GM19328 (cell line): ENCODE results near the gene BMP6.

Experiments
- ATAC-seq: cut with Tn5 transposase; IDR thresholded peaks from one replicate; pipeline ENCODE4 v1.9.1; 2021; ENCODE audit warnings: mild to moderate bottlenecking, moderate library complexity; ENCODE audit not compliant: unreplicated experiment

Gene BMP6

GRCh38 chr6:7821426-7821825 lies 95.5 kb downstream of the BMP6 start:
- no peak for ATAC-seq

- ATAC-seq, result no peak
Observed at GRCh38 chr6:7823552-7823951, 97.7 kb downstream of the BMP6 start.

GRCh38 chr6:7825986-7826385 lies 100.1 kb downstream of the BMP6 start:
- ATAC-seq, result no peak

GRCh38 chr6:7827142-7827541 lies 101.2 kb downstream of the BMP6 start:
- no peak for ATAC-seq

GRCh38 chr6:7828124-7828523 lies 102.2 kb downstream of the BMP6 start:
- ATAC-seq, result no peak

- ATAC-seq, result no peak
Observed at GRCh38 chr6:7832904-7833750, 107.2 kb downstream of the BMP6 start.

- no peak for ATAC-seq
Observed at GRCh38 chr6:7833751-7834070, 107.8 kb downstream of the BMP6 start.

- ATAC-seq, result no peak
Observed at GRCh38 chr6:7836371-7837026, 110.6 kb downstream of the BMP6 start.

- ATAC-seq, result no peak
Observed at GRCh38 chr6:7841781-7842468, 116.0 kb downstream of the BMP6 start.

GRCh38 chr6:7846966-7847818 lies 121.3 kb downstream of the BMP6 start:
- ATAC-seq, result no peak

GRCh38 chr6:7848229-7848628 lies 122.3 kb downstream of the BMP6 start:
- no peak for ATAC-seq

GRCh38 chr6:7851780-7852179 lies 125.9 kb downstream of the BMP6 start:
- ATAC-seq, result no peak

GRCh38 chr6:7859591-7859990 lies 133.7 kb downstream of the BMP6 start:
- ATAC-seq, result no peak

- ATAC-seq, result no peak
Observed at GRCh38 chr6:7865781-7866180, 139.9 kb downstream of the BMP6 start.

- ATAC-seq, result no peak
Observed at GRCh38 chr6:7866526-7866925, 140.6 kb downstream of the BMP6 start.

- ATAC-seq, result no peak
Observed at GRCh38 chr6:7868926-7869325, 143.0 kb downstream of the BMP6 start.

GRCh38 chr6:7878401-7878964 lies 152.6 kb downstream of the BMP6 start:
- ATAC-seq, result no peak

GRCh38 chr6:7879043-7879442 lies 153.1 kb downstream of the BMP6 start:
- no peak for ATAC-seq

- ATAC-seq, result no peak
Observed at GRCh38 chr6:7879579-7879978, 153.7 kb downstream of the BMP6 start.

- no peak for ATAC-seq
Observed at GRCh38 chr6:7879980-7880717, 154.2 kb downstream of the BMP6 start.
